Ishikawa (cell line): ENCODE results near the gene UFSP2.

Source experiments
- CEBPB ChIP-seq: IDR thresholded peaks from 2 replicates; pipeline ENCODE4 v1.6.1; 2012
- CREB1 ChIP-seq: IDR thresholded peaks from 2 replicates; pipeline ENCODE4 v1.6.1; 2012; ENCODE audit warnings: low read depth
- EGR1 ChIP-seq: IDR thresholded peaks from 2 replicates; pipeline ENCODE4 v1.6.1; 2012
- EP300 ChIP-seq: IDR thresholded peaks from 2 replicates; pipeline ENCODE4 v1.6.1; 2012; ENCODE audit warnings: borderline replicate concordance
- NFIC ChIP-seq: IDR thresholded peaks from 2 replicates; pipeline ENCODE4 v1.6.1; 2012
- RAD21 ChIP-seq: IDR thresholded peaks from 2 replicates; pipeline ENCODE4 v1.6.1; 2012; ENCODE audit warnings: low read depth
- TAF1 ChIP-seq: IDR thresholded peaks from 2 replicates; pipeline ENCODE4 v1.6.1; 2012; ENCODE audit warnings: low read depth, mild to moderate bottlenecking
- TCF12 ChIP-seq: IDR thresholded peaks from 2 replicates; pipeline ENCODE4 v1.6.1; 2012; ENCODE audit warnings: low read depth
- TEAD4 ChIP-seq: IDR thresholded peaks from 2 replicates; pipeline ENCODE4 v1.6.1; 2012
- YY1 ChIP-seq: IDR thresholded peaks from 2 replicates; pipeline ENCODE4 v1.6.1; 2012; ENCODE audit warnings: low read depth
- TF ChIP-seq, protein P1 (sequence below): IDR thresholded peaks from 2 replicates; pipeline ENCODE4 v1.6.1; 2012; ENCODE audit warnings: low read depth, mild to moderate bottlenecking
- TF ChIP-seq, protein P2 (sequence below): IDR thresholded peaks from 2 replicates; pipeline ENCODE4 v1.6.1; 2012

DNA sequence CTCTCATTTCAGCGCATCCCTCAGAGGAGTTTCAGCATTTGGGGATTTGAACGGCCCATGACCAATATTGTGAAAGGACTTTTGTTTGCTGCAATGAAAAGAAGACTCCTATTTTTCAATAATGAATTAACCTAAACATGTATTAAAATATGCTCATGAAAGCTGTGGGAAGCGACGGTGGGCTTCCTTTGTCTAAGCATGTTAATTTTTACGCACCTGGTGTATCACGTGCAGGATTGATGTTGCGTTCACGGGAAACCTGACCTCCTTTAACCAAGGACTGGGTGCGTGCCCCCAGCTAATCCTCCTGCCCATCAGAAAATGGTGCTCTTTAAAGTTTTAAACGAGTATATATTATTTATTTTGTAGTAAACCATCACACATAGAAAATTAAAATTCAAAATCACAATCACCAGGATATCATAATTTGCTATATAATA is 46.4 kb upstream of the UFSP2 start:
- TF ChIP-seq RAD21, result no peak
- TF ChIP-seq EP300, result no peak
- TF ChIP-seq, protein P1, sequence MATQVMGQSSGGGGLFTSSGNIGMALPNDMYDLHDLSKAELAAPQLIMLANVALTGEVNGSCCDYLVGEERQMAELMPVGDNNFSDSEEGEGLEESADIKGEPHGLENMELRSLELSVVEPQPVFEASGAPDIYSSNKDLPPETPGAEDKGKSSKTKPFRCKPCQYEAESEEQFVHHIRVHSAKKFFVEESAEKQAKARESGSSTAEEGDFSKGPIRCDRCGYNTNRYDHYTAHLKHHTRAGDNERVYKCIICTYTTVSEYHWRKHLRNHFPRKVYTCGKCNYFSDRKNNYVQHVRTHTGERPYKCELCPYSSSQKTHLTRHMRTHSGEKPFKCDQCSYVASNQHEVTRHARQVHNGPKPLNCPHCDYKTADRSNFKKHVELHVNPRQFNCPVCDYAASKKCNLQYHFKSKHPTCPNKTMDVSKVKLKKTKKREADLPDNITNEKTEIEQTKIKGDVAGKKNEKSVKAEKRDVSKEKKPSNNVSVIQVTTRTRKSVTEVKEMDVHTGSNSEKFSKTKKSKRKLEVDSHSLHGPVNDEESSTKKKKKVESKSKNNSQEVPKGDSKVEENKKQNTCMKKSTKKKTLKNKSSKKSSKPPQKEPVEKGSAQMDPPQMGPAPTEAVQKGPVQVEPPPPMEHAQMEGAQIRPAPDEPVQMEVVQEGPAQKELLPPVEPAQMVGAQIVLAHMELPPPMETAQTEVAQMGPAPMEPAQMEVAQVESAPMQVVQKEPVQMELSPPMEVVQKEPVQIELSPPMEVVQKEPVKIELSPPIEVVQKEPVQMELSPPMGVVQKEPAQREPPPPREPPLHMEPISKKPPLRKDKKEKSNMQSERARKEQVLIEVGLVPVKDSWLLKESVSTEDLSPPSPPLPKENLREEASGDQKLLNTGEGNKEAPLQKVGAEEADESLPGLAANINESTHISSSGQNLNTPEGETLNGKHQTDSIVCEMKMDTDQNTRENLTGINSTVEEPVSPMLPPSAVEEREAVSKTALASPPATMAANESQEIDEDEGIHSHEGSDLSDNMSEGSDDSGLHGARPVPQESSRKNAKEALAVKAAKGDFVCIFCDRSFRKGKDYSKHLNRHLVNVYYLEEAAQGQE, result no peak
- TF ChIP-seq YY1, result no peak
- no peak for TF ChIP-seq TEAD4
- TF ChIP-seq TAF1, result no peak
- TF ChIP-seq, protein P2, sequence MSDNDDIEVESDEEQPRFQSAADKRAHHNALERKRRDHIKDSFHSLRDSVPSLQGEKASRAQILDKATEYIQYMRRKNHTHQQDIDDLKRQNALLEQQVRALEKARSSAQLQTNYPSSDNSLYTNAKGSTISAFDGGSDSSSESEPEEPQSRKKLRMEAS, result no peak
- no peak for TF ChIP-seq CEBPB
- TF ChIP-seq NFIC, result no peak
- no peak for TF ChIP-seq CREB1
- no peak for TF ChIP-seq EGR1
- no peak for TF ChIP-seq TCF12
